OCI-LY3 (cell line): Measurements from ENCODE around the gene DOK4.

Experiments used
- H2AFZ ChIP-seq: fragments of 200-600, 300-600 bp; shearing (Covaris generic); 2 replicates; pipeline ENCODE4 v1.6.0; 2014; ENCODE audit warnings: antibody characterized with exemption, low read depth, low read length
- H3K27ac ChIP-seq: fragments of 200-600, 300-600 bp; sonication (generic); 2 replicates; pipeline ENCODE4 v1.5.1; 2014; ENCODE audit warnings: mild to moderate bottlenecking, low read length, moderate library complexity, mixed read lengths
- H3K27me3 ChIP-seq: fragments of 200-600, 300-600 bp; sonication (generic); 2 replicates; pipeline ENCODE4 v1.6.1; 2014; ENCODE audit warnings: low read depth, low read length, mixed read lengths
- H3K36me3 ChIP-seq: fragments of 200-600, 300-600 bp; sonication (generic); replicated peaks from 2 replicates; pipeline ENCODE3; 2014; ENCODE audit warnings: low read depth, low read length, mixed read lengths
- H3K4me1 ChIP-seq: fragments of 300-600, 200-600 bp; sonication (generic); 2 replicates; pipeline ENCODE4 v1.6.1; 2014; ENCODE audit warnings: low read length, mixed read lengths
- H3K4me2 ChIP-seq: fragments of 200-600, 300-600 bp; sonication (generic); 2 replicates; pipeline ENCODE4 v1.6.1; 2014; ENCODE audit warnings: low read length, mixed read lengths
- H3K4me3 ChIP-seq: fragments of 300-600, 200-600 bp; sonication (generic); 2 replicates; pipeline ENCODE4 v1.5.1; 2014; ENCODE audit warnings: antibody characterized with exemption, mild to moderate bottlenecking, low read length, moderate library complexity
- H3K79me2 ChIP-seq: fragments of 300-600, 200-600 bp; shearing (Covaris generic); 2 replicates; pipeline ENCODE4 v1.6.1; 2014; ENCODE audit warnings: mild to moderate bottlenecking, low read length, mixed read lengths
- H3K9ac ChIP-seq: fragments of 300-600, 200-600 bp; shearing (Covaris generic); 2 replicates; pipeline ENCODE4 v1.6.0; 2014; ENCODE audit warnings: mild to moderate bottlenecking, low read length, moderate library complexity
- H3K9me3 ChIP-seq: fragments of 200-600, 300-600 bp; shearing (Covaris generic); 2 replicates; pipeline ENCODE4 v1.6.1; 2014; ENCODE audit warnings: low read length, mixed read lengths; ENCODE audit not compliant: insufficient read depth
- H4K20me1 ChIP-seq: fragments of 200-600, 300-600 bp; sonication (generic); 2 replicates; pipeline ENCODE4 v1.6.1; 2016; ENCODE audit warnings: low read length, mixed read lengths; ENCODE audit not compliant: insufficient read depth
- CTCF ChIP-seq: fragments of 200-600, 300-600 bp; sonication (generic); IDR thresholded peaks from 2 replicates; pipeline ENCODE4 v1.5.1; 2014; ENCODE audit warnings: antibody characterized with exemption, low read length, low read depth
- EZH2phosphoT487 ChIP-seq: fragments of 200-600 bp; shearing (Covaris generic); IDR thresholded peaks from 2 replicates; pipeline ENCODE4 v1.6.1; 2018; ENCODE audit warnings: antibody characterized with exemption, mixed run types, low read depth

The DOK4 gene

GRCh38 chr16:57424583-57424982, 61.7 kb downstream of the DOK4 start:
- no peak overlapping the region for H3K4me3 ChIP-seq
- H3K27me3 ChIP-seq = no peaks in the 10 kb centered on the region
- no peaks in the 10 kb centered on the region for H4K20me1 ChIP-seq
- H3K4me1 ChIP-seq = peaks cover 10% of the 10 kb centered on the region
- no peak overlapping the region for H3K27ac ChIP-seq
- no peak overlapping the region for H3K9ac ChIP-seq
- no peaks in the 10 kb centered on the region for H3K79me2 ChIP-seq
- H2AFZ ChIP-seq = no peak overlapping the region
- no peaks in the 10 kb centered on the region for H3K9me3 ChIP-seq
- TF ChIP-seq CTCF (no peak), EZH2phosphoT487 (no peak)
- no peak overlapping the region for H3K4me2 ChIP-seq
- peaks cover 4% of the 10 kb centered on the region for H3K36me3 ChIP-seq

DNA sequence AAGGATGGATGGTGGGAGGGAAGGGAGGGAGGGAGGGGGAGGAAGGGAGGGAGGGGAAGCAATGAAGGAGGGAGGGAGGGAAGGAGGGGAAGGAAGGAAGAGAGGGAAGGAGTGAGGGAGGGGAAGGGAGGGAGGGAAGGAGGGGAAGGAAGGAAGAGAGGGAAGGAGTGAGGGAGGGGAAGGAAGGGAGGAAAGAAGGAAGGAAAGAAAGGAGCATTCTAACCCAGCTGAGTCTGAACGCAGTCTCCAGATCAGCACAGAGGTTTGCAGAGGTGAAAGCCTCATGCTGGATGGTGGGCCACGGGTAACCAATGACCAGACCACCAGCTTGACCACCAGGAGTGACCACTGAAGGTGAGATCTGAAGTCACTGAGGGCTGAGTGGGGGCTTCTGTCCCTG, 63.1 kb downstream of the DOK4 start:
- no peak overlapping the region for H3K9ac ChIP-seq
- no peak overlapping the region for H3K27ac ChIP-seq
- peaks cover 23% of the 10 kb centered on the region for H3K4me1 ChIP-seq
- H3K9me3 ChIP-seq = no peaks in the 10 kb centered on the region
- H2AFZ ChIP-seq = no peak overlapping the region
- H3K4me3 ChIP-seq = no peak overlapping the region
- H3K36me3 ChIP-seq = peaks cover 4% of the 10 kb centered on the region
- TF ChIP-seq CTCF (no peak), EZH2phosphoT487 (no peak)
- H3K79me2 ChIP-seq = no peaks in the 10 kb centered on the region
- no peaks in the 10 kb centered on the region for H3K27me3 ChIP-seq
- no peak overlapping the region for H3K4me2 ChIP-seq
- H4K20me1 ChIP-seq = no peaks in the 10 kb centered on the region

DNA sequence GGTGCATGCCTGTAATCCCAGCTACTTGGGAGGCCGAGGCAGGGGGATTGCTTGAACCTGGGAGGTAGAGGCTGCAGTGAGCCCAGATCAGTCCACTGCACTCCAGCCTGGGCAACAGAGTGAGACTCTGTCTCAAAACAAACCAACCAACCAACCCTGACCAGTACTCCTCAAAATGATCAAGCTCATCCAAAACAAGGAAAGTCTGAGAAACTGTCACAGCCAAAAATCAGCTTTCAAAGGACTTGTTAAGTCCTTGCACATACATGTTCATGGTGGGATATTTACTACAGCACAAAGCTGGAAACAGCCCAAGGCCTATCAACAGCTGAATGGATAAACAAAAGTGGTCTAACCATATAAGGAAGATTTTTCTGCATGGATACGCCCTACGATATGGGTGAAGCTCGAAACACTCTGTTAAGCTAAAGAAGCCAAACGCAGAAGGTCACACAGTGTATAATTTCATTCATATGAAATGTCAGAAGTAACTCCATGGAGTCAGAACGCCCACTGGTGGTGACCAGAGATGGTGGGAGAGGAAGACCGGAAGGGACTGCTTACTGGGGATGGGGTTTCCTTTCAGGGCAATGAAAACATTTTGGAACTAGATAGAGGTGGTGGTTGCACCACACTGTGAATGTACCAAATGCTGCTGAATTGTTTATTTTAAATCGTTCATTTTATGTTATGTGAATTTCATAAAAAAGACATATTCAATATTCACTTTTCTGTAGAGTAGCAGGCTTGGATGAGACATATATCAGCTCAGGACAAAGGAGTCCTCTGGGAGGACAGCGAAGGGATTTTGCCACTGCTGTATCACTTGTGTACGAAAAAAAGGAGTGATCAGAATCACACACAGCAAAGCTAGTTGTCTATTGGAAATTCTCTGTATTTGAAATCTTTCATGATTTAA, 64.0 kb downstream of the DOK4 start:
- H3K36me3 ChIP-seq = no peaks in the 10 kb centered on the region
- H3K79me2 ChIP-seq = no peaks in the 10 kb centered on the region
- H3K4me2 ChIP-seq = peak overlapping the region; percentile 59
- no peaks in the 10 kb centered on the region for H4K20me1 ChIP-seq
- peak; percentile 86 for TF ChIP-seq CTCF
- TF ChIP-seq EZH2phosphoT487 = no peak
- H2AFZ ChIP-seq = peak overlapping the region; percentile 76
- no peaks in the 10 kb centered on the region for H3K27me3 ChIP-seq
- peak overlapping the region; percentile 33; the same call in 1 of the 2 replicates for H3K4me3 ChIP-seq
- H3K27ac ChIP-seq = no peak overlapping the region
- H3K4me1 ChIP-seq = peaks cover 29% of the 10 kb centered on the region
- no peaks in the 10 kb centered on the region for H3K9me3 ChIP-seq
- H3K9ac ChIP-seq = peak overlapping the region; percentile 27; the same call in 1 of the 2 replicates
